GM18517 (cell line): Measurements from ENCODE around the gene SMARCAD1.
"Not testable (repeated sequence)": the region's sequence is repeated elsewhere in the genome, so short reads cannot be mapped to it uniquely, and the experiment has no call there.

Experiments used
- ATAC-seq: cut with Tn5 transposase; IDR thresholded peaks from one replicate; pipeline ENCODE4 v1.9.1; 2021; ENCODE audit warnings: mild to moderate bottlenecking, moderate library complexity; ENCODE audit not compliant: unreplicated experiment

SMARCAD1 gene

DNA sequence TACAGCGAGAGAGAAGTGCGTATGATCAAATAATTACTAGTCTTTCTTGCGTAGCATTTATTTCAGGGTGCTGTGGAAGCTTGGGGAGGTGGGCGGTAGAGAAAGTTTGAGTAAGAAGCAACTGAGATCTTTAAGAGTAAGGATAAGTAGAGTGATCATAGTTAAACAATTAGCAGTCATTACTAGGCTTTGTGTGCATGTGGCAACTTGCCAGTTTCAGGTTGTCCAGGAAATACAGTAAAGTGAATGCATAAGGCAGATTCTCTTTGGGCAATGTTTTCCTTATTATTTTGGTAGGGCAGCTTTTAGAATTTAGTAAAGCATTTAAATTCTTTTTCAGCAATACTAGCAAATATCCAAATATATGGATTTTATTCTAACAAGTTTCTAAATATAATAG, 78.0 kb downstream of the SMARCAD1 start:
- ATAC-seq = no peak

DNA sequence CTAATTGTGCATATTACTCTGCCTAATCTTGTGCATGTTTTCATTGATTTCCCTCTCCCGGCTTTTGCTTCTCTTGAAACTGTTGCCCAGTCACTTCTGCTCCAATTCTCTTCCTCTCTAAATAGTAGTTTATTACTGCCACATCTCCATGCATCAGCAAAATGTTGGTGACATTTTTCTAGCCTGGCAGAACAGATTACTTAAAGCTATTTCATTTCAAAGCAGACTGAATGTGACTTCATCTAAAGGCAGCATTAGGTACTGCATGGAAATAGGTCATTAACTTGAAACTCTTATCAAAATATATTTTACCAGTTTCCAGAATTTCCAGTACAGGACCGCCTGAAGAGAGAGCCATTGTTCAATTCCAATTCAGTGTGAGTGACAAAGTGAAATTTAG, 82.6 kb downstream of the SMARCAD1 start:
- ATAC-seq = no peak

DNA sequence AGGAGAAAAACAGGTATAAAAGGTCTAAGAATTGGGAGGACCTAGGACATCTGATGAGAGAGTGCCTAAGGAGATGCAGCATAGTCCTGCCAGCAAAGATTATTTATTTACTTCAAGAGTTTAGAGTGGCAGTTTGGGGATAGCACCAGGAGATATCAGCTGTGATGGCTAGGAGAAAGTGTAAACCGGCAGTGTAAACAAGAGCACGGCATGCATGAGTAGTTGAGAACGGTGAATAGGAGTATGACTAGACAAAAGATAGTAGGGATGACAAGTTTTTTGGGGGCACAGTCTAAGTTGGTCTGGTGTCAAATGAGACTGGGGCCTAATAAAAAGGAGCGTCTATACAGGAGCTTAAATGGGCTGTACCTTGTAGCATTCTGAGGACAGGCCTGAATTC, 86.3 kb downstream of the SMARCAD1 start:
- not testable (repeated sequence) for ATAC-seq

DNA sequence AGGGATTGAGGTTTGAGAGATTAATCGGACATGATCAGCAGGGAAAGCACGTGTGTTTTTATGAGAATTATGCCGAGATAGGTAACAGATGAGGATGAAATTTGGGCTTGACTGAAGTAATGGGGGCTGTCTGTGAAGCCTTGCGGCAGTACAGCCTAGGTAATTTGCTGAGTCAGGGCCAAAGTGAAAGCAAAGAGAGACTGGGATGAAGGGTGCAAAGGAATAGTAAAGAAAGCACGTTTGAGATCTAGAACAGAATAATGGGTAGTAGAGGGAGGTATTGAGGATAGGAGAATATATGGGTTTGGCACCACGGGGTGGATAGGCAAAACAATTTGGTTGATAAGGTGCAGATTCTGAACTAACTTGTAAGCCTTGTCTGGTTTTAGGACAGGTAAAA, 87.8 kb downstream of the SMARCAD1 start:
- not testable (repeated sequence) for ATAC-seq

DNA sequence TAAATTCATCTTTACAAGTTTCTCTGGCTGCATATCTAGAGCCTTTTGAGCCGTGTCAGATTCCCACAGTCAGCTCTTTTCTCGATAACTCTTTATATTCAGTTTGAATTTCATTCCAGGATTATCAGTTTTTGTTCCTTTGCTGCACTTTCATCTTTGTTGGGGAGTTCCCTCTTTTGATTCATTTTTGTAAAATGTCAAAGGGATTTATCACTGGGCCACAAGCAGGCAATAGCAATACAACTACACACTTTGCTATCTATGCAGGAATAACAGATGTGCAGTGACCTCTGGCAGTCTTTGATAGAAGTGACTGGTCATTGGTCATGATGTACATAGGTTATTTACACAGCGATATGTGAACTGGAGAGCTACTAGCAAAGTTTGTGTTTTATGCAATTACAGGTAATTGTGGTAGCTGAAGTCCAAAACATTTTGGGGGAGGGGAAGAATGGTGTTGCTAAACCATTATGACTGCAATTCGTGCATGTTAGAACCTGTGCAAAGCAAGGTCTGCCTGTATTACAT, 91.1 kb downstream of the SMARCAD1 start:
- no peak for ATAC-seq

DNA sequence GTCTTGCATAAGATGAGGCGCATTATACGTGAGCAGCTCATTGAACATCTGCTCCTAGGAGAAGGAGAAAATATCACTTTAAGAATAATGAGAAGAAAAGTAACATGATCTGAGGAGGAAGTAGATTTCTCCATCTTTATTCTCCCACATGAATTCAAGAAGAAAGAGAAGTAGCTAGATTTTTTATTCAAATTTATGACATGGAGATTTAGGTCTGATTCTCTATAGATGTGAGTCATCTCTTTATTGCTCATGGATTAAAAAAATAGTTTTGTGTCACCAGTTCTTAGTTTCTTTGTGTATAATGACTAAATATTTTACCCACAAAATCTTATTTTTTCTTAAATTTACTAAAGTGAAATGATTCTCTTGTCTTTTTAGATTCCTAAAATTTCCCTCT, 94.5 kb downstream of the SMARCAD1 start:
- no peak for ATAC-seq

DNA sequence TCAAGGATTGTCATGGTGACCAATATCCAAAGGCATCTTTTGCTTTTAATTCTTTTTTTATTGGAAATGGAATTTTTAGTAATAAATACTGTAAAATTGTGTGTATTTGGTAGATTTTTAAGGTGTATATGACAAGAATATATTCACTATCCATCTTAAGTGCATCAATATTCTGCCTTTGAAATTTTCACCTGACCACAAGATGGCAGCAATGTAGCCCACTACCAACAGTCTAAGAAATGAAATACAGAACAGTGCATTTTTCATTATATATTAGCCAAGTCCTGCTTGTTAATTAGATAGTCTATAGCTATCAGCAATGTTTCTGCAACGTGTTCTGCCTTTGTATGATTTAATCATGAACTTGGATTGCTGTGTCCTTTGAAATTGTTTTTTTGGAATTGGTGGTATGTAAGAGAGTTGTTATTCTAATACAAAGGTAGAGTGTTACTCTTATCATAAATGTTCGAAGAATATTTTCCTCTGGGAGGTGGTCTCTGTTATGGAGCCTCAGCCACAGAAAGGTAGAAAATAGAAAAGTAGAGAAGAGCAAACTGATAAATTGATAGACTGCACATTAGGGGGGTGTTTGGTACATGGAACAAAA, 96.8 kb downstream of the SMARCAD1 start:
- peak; percentile 58 for ATAC-seq

DNA sequence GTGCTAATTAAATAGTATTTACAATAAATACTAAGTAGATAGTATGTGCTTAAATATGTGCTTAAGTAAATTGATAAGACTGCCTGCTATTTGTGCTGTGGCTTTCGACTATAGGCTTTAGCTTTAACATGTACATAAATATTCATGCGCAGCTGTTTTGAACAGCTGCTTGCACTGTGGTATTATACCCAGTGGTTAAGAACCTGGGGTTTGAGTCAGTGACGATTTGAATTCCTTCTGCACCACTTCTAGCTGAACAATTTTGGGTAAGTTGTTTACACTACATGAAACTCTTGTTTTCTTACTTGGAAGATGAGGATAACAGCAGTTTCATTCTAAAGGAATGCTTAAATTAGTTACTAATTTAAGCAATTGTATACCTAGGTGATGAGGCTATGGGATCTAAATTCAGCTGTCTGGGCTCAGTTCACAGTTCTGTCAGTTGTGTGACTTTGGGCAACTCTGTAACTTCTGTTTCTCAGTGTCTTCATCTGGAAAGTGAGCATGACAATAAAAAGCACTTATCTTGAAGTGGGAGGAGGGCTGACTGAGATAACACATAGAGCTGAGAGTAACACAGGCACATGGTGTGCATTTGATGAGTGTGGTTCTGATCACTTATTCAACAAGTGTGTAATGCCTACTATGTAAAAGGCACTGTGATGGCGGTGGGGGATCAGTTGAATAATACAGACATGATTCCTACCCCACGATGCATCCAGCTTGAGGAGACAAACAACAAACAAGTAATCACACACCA, 98.0 kb downstream of the SMARCAD1 start:
- ATAC-seq = no peak

DNA sequence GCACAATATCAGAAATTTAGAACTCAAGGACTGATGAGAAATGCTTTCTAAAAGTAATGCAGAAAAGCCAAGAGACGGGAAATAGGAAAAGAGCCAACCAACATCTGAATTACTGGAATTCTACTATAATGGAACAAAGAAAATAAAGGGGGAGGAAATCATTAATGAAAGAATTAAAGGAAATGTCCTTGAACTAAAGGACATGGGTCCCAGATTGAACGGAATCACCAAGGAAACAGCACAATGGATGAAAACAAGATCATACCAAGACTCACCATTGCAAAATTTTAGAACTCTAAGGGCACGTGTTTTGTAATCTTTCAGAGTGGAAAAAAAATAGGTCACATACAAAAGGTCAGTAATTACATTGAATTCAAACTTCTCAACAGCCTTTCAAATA, 99.0 kb downstream of the SMARCAD1 start:
- ATAC-seq = no peak

DNA sequence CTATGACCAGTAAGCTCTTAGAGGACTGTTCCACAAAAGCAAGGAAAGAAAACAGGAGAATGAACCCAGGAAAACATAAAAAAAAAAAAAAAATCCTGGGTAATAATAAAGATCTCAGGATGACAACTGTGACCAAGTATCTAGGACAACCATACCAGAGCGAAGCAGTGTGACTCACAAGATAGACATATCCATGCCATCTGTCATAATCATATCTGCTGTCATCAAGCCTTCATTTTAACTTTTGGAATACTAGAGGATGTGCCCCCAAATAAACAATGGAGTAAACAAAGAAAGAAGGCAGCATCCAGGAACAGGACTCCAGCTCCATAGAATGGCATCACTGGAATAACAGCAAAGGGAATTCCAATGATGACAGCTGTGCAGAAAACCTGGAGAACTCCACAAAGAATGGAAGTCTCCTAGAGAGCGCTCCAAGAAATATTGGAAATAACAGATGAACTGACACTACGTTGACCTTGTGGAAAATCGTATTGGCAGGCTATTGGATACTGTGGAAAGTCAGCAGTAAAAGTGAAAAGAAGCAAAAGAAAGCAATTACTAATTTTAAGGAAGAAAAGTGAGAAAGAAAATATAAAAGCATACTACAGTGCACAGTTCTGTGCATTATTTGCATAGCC, 99.7 kb downstream of the SMARCAD1 start:
- no peak for ATAC-seq

DNA sequence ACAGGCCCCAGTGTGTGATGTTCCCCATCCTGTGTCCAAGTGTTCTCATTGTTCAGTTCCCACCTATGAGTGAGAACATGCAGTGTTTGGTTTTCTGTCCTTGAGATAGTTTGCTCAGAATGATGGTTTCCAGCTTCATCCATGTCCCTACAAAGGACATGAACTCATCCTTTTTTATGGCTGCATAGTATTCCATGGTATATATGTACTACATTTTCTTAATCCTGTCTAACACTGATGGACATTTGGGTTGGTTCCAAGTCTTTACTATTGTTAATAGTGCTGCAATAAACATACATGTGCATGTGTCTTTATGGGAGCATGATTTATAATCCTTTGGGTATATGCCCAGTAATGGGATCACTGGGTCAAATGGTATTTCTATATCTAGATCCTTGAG, 112.3 kb downstream of the SMARCAD1 start:
- ATAC-seq = not testable (repeated sequence)

DNA sequence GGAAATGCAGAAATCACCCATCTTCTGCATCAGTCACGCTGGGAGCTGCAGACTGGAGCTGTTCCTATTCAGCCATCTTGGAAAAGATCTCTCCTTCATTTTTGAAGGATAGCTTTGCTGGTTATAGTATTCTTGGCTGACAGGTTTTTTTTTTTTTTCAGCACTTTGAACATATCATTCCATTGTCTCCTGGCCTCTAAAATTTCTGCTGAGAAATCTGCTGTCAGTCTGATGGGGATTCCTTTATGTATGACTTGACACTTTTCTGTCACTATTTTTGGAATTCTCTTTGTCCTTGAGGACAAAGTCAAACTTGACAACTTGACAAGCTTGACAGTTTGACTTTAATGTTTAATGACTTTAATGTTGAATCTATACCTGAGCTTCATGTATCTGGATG, 118.2 kb downstream of the SMARCAD1 start:
- ATAC-seq = no peak

DNA sequence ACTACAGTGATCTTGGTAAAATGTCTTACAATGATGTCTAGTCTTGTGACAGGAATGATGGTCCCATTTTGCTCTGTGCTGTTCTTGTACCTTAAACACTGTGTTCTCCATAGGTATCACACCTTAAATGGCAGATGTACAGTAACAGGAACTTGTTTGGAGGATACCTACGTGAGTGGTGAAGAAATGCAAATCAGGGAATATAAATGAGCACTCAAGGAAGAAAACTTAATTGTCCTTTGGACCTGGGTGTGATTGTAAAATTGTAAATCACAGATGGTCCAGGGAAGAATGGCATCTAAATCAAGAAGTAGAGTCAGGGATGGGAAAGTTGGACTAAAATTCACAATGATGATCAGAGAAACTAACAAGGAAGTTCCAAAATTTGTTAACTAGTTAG, 122.3 kb downstream of the SMARCAD1 start:
- ATAC-seq = no peak

DNA sequence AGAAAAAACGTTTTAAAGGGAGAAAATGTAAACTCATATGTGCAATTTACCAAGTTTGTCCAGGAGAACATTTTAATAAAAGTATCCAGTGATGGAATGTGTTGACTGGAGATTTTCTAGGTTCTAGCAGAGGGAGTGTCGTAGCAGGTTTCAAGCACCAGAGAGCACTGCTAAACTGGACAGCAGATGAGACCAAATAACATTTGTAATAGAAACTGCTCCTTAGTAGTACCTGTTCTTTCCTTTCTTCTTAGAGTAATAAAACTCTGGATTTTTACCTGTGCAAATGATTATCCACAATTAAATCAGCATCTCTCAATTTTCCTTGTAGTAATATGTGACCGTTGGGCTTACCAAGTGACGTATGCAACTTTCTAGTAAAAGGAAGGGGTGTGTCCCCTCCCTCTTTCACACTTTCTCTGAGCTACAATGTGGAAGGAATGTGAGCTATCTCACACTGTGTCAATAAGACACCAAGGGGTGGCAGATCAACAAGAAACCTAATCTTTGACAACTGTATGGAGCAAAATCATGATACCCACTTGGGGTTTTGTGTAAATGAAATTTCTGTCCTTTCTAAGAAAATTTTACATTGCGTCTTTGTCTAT, 125.4 kb downstream of the SMARCAD1 start:
- no peak for ATAC-seq

DNA sequence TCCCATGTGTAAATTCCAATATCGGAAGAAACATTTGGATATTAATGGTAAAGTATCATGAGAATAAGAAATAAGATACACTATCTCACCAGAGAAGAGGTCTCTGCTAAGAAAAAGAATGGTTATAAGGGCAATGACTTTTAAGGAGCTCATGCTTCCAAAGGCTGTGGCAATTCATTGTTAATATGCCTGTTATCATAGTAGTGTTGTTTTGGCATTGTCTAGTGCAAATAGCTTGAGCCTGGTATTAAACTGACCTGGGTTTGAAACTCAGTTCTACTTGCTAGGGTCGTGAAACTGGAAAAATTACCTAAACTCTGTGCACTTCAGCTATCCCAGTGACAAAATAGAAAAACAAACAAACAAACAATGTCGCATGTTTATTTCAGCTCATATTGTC, 126.2 kb downstream of the SMARCAD1 start:
- ATAC-seq = no peak

DNA sequence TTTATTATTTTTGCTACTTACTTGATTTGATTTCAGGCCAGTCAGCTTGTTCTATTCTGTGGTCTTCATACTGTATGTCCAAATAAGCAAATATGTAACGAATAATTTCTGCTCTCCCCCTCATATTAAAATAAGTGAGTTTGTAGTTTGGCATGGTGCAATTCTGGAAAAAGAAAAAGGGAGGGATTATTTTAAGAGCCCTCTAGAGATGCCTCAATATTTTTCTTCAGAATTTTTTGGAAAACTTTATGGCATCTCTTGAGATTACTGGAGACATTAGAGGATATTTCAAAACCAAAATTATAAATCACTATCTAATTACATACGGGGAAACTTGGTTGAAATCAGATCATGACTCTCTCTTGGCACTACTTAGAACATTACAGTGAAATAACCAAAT, 126.8 kb downstream of the SMARCAD1 start:
- no peak for ATAC-seq

DNA sequence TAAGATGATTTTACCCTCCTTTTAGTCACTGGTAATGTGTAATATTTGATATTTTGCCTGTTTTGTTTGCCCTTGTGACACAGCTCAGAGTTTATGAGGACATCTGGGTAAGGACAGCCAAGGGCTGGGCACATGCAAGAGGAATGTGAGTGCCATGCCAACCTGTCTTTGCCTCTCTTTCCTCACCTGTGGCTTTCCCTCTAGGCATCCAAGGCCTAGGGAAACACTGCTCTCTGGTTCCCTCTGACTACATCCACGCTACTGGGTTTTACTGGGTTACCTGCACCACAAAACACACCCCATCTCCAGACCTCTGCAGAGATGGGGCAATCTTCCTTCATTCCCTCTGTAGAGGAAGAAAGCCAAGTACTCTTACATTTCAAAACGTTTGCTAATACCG, 127.3 kb downstream of the SMARCAD1 start:
- ATAC-seq = no peak

DNA sequence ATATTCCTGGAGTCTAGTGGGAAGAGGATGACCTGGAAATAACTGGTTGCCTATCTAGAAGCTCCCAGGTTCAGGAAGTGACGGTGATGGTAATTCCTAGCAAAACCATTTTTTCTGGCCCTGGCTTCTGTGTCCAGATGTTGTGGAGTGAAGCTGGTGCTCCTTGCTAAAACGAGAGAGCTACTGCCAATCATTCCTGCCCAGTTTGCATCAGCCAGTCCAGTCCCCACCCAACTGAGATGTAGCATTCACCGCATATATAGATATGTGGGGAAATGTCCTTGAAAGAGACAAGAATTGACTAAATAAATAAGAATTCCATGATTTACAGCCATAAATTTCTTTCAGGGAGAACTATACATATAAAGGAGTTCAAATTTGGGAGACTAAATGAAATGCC, 128.6 kb downstream of the SMARCAD1 start:
- no peak for ATAC-seq

DNA sequence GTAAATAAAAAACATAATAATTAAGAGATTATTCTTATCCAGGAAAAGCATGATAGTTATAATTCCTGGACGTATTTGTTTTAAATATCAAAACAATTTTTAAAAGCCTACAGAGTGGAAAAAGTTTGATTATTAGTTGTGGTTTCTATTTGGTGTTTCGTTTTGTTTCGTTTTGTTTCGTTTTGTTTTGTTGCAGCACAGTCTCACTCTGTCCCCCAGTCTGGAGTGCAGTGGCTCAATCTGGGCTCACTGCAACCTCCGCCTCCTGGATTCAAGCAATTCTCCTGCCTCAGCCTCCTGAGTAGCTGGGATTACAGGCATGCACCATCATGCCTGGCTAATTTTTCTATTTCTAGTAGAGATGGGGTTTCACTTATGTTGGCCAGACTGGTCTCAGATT, 129.1 kb downstream of the SMARCAD1 start:
- not testable (repeated sequence) for ATAC-seq

DNA sequence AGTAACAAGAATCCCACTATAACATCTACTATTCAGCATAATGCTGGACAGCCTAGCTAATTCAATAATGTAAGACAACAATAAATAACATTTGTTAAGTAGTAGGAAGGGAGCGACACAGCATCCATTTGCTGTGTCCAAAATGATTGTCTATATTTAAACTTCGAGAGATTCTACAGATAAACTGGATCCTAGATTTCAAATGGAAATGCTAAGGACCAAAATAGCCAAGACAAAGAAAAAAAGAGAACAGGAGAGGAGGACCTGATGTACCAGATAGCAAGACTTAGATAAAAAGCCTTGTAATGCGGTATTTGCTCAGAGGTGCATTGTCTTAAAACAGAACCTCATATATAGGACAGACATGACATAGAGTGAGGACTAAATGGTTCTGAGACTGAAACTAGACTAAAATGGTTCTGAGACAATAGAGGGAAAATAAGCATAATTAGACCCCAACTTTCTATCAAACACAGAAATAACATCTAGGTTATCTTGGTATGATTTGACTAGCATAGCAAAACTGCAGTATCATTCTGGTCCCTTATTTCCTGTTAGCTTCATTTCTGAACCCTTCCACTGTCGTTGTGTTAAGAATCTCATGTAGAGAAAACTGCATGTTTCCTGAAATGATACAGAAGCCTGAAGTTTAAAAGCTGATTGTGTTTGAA, 131.2 kb downstream of the SMARCAD1 start:
- ATAC-seq = peak; percentile 82

DNA sequence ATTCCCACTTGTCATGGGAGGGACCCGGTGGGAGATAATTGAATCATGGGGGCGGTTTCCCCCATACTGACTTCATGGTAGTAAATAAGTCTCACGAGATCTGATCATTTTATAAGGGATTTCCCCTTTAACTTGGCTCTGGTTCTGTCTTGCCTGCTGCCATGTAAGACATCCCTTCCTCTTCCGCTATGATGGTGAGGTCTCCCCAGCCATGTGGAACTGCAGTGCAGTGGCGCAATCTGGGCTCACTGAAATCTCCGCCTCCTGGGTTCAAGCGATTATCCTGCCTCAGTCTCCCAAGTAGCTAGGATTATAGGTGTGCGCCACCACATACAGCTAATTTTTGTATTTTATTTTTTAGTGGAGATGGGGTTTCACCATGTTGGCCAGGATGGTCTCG, 132.1 kb downstream of the SMARCAD1 start:
- no peak for ATAC-seq
